ENCODE data around the gene PPFIBP2.

The PPFIBP2 gene

GRCh38 chr11:7513234-7514098, at the start of gene PPFIBP2:
Gene PPFIBP2, plus strand, starts transcription at chr11:7513999. Its CDS starts 35,477 bp downstream, at chr11:7549476.
- peak; percentile 92 for ATAC-seq

- ATAC-seq, result no peak
Measured at GRCh38 chr11:7467652-7468051, 46.1 kb upstream of the PPFIBP2 start.

- no peak for ATAC-seq
Measured at GRCh38 chr11:7469351-7469865, 44.4 kb upstream of the PPFIBP2 start.

GRCh38 chr11:7471071-7471470, 42.7 kb upstream of the PPFIBP2 start:
- ATAC-seq, result no peak

- ATAC-seq, result peak in 1 of 2 donors; percentile 17
Measured at GRCh38 chr11:7473717-7474116, 40.1 kb upstream of the PPFIBP2 start.

- ATAC-seq, result no peak
Measured at GRCh38 chr11:7480113-7480512, 33.7 kb upstream of the PPFIBP2 start.

GRCh38 chr11:7484131-7484530, 29.7 kb upstream of the PPFIBP2 start:
- no peak for ATAC-seq

- no peak for ATAC-seq
Measured at GRCh38 chr11:7484645-7485044, 29.2 kb upstream of the PPFIBP2 start.

GRCh38 chr11:7485186-7486097, 28.4 kb upstream of the PPFIBP2 start, which contains the start of gene OLFML1:
Gene OLFML1, plus strand, starts transcription at chr11:7485506. Its CDS starts 370 bp downstream, at chr11:7485876.
- no peak for ATAC-seq

GRCh38 chr11:7486098-7486780, 27.6 kb upstream of the PPFIBP2 start:
- ATAC-seq, result no peak

GRCh38 chr11:7486781-7487140, 27.0 kb upstream of the PPFIBP2 start:
- no peak for ATAC-seq

GRCh38 chr11:7487360-7487759, 26.4 kb upstream of the PPFIBP2 start:
- ATAC-seq, result no peak

- ATAC-seq, result no peak
Measured at GRCh38 chr11:7488681-7489080, 25.1 kb upstream of the PPFIBP2 start.

GRCh38 chr11:7489376-7489775, 24.4 kb upstream of the PPFIBP2 start:
- no peak for ATAC-seq

- no peak for ATAC-seq
Measured at GRCh38 chr11:7490054-7490453, 23.7 kb upstream of the PPFIBP2 start.

GRCh38 chr11:7490535-7490934, 23.3 kb upstream of the PPFIBP2 start:
- no peak for ATAC-seq

- no peak for ATAC-seq
Measured at GRCh38 chr11:7492253-7492652, 21.5 kb upstream of the PPFIBP2 start.

- ATAC-seq, result no peak
Measured at GRCh38 chr11:7493670-7494069, 20.1 kb upstream of the PPFIBP2 start.

GRCh38 chr11:7494086-7494745, 19.6 kb upstream of the PPFIBP2 start:
- no peak for ATAC-seq

- peak; percentile 58 to 78 for ATAC-seq
Measured at GRCh38 chr11:7495882-7496551, 17.8 kb upstream of the PPFIBP2 start.

GRCh38 chr11:7498193-7498592, 15.6 kb upstream of the PPFIBP2 start:
- no peak for ATAC-seq

GRCh38 chr11:7499081-7499480, 14.7 kb upstream of the PPFIBP2 start:
- ATAC-seq, result no peak
